ENCODE data around the gene DIRAS1. TPM values are rescaled to one million over a fixed set of nuclear protein-coding genes. Genes with fewer than 3 reads are reported as not detected.

DIRAS1 gene
- total and polyA plus RNA-seq, 2 of the 8 experiments (the other 6 are each of a cell fraction or from before 2014, with no cell fraction given), result 20.2 to 22.3 TPM

DNA sequence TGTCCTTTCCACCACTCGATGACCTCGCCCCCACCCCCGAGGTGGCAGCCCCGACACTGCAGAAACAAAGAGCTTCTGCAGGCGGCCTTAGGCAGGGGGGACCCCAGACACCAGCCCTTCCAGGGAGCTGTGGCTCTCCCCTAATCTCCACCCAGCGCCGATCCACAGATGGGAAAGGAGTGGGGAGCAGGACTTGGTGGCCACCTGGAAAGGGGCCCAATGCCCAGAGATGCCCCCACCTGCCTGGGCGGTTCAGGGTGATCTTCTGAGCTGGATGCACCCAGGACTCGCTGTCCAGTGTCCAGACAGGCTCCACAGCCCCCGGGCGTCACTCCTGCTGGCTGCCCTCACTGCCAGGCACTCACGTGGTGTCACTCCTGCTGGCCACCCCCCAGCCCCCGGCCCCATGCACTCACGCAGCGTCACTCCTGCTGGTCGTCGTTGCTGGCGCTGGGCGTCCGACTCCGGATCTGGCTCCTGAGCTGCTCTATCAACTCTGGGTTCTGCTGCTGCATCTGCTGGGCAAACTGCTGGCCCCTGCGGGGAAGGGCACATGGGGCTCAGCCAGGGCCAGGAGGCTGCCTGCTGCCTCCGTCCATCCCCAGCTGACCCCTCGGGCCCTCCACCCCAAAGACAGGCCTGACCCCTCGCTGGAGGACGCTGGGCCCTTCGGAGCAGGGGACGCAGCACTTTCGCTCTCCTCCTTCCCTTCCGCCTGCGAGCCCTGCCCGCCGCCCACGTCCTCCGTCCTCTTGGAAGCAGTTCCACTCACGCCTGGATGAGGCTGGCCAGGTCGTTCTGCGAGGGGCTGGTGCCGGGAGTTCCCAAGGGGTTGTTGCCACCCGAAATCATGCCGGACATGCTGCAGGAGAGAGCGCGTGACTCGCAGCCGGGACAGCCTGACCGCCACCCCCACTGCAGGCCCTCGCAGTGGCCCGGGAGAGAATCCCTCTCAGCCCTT, 36.0 kb upstream of the DIRAS1 start:
- ChIA-PET POLR2A (ENCODE audit: partially characterized antibody) (interaction anchor here (1.2 kb wide), 1 partner anchor 14 kb away, joined by 3 read pairs; no protein-coding TSS in a partner anchor), CTCF (ENCODE audit: partially characterized antibody) (interaction anchor here (1.0 kb wide), 1 partner anchor 109 kb away, joined by 5 read pairs; no protein-coding TSS in a partner anchor)
- FAIRE-seq, result no peak
- H4K8ac ChIP-seq (ENCODE audit: extremely low read depth, insufficient read depth, low read length), result 0 out of 2 replicates have a peak overlapping the region, but pooled peaks have one; percentile 25
- H2BK15ac ChIP-seq (ENCODE audit: low read length), result no peak overlapping the region
- no peaks in the 10 kb centered on the region for H3K79me1 ChIP-seq (ENCODE audit: low read depth, low read length)
- no peak overlapping the region for H3K18ac ChIP-seq (ENCODE audit: extremely low read depth, low read length)
- 96% methylated on average over 37 of the region's 48 CpGs; no CpG with 5 or more reads in 1 of the 2 experiments for WGBS, 2 experiments (ENCODE audit: extremely low coverage in 1 of 2, insufficient coverage in 1 of 2, insufficient read length in 1 of 2, insufficient replicate concordance in 2 of 2, low coverage in 1 of 2, low lambda C conversion rate in 2 of 2, missing lambda C conversion rate in 1 of 2)
- no peak overlapping the region for H3K56ac ChIP-seq (replicated peaks; ENCODE audit: insufficient read length, low read depth, low read length)
- H3K27ac ChIP-seq (ENCODE audit: low read depth, low read length), result no peak overlapping the region
- no peak overlapping the region for H2BK12ac ChIP-seq (ENCODE audit: low read depth, low read length)
- H3K4me1 ChIP-seq (replicated peaks in 1 of 4; ENCODE audit: control insufficient read depth in 3 of 4, insufficient read depth in 4 of 4, low read length in 3 of 4), result no peaks in the 10 kb centered on the region
- H2BK20ac ChIP-seq (ENCODE audit: low read length), result no peak overlapping the region
- no peak overlapping the region for H2BK5ac ChIP-seq (ENCODE audit: low read depth, low read length)
- H3K36me3 ChIP-seq (ENCODE audit: control insufficient read depth in 2 of 4, insufficient read depth in 4 of 4, low read length in 3 of 4), result peaks cover 17 to 61% (median 38%) of the 10 kb centered on the region in 4 experiments
- H3K27me3 ChIP-seq (replicated peaks in 1 of 4; ENCODE audit: control insufficient read depth in 3 of 4, extremely low read depth in 1 of 4, insufficient read depth in 3 of 4, low read length in 3 of 4), result no peaks in the 10 kb centered on the region
- no peaks in the 10 kb centered on the region for H3K23me2 ChIP-seq (ENCODE audit: low read depth, low read length)
- no peak overlapping the region for H3K4ac ChIP-seq (replicated peaks; ENCODE audit: insufficient read length, low read depth, low read length)
- no peak overlapping the region for H3K9ac ChIP-seq (replicated peaks in 1 of 4; ENCODE audit: extremely low read depth in 1 of 4, low read depth in 3 of 4, low read length in 3 of 4)
- no peak overlapping the region for H2AFZ ChIP-seq (ENCODE audit: low read length)
- no peak overlapping the region for H3K14ac ChIP-seq (ENCODE audit: insufficient read length)
- no peak overlapping the region for H3K4me2 ChIP-seq (ENCODE audit: insufficient read depth in 1 of 2, low read depth in 2 of 2, low read length in 2 of 2)
- H3K79me2 ChIP-seq (ENCODE audit: control insufficient read depth in 1 of 2, insufficient read depth in 2 of 2, low read length in 2 of 2), result no peaks in the 10 kb centered on the region
- H4K91ac ChIP-seq (replicated peaks; ENCODE audit: insufficient read length, low read length), result no peak overlapping the region
- H3K23ac ChIP-seq (ENCODE audit: insufficient read length), result no peak overlapping the region
- H3K4me3 ChIP-seq (ENCODE audit: extremely low read depth in 1 of 4, insufficient read depth in 2 of 4, low read depth in 3 of 4, low read length in 4 of 4), result no peak overlapping the region
- DNase-seq (ENCODE audit: low read depth in 1 of 2, low spot score in 2 of 2), result no peak
- TF ChIP-seq, protein P1, sequence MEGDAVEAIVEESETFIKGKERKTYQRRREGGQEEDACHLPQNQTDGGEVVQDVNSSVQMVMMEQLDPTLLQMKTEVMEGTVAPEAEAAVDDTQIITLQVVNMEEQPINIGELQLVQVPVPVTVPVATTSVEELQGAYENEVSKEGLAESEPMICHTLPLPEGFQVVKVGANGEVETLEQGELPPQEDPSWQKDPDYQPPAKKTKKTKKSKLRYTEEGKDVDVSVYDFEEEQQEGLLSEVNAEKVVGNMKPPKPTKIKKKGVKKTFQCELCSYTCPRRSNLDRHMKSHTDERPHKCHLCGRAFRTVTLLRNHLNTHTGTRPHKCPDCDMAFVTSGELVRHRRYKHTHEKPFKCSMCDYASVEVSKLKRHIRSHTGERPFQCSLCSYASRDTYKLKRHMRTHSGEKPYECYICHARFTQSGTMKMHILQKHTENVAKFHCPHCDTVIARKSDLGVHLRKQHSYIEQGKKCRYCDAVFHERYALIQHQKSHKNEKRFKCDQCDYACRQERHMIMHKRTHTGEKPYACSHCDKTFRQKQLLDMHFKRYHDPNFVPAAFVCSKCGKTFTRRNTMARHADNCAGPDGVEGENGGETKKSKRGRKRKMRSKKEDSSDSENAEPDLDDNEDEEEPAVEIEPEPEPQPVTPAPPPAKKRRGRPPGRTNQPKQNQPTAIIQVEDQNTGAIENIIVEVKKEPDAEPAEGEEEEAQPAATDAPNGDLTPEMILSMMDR (IDR thresholded peaks at IDR 0.05; ENCODE audit: control extremely low read depth in 1 of 3, insufficient read depth in 1 of 3, low read depth in 1 of 3, low read length in 3 of 3), result no peak
- no peak for TF ChIP-seq JUND (IDR thresholded peaks at IDR 0.05; ENCODE audit: low read length)
- TF ChIP-seq PHF8 (conservative IDR thresholded peaks at IDR 0.05; ENCODE audit: low read depth, low read length), result no peak
- TF ChIP-seq RXRA (IDR thresholded peaks at IDR 0.05; ENCODE audit: insufficient read depth, low read depth, low read length), result no peak
- no peak for TF ChIP-seq TBP (IDR thresholded peaks at IDR 0.05; ENCODE audit: low read depth, low read length)
- TF ChIP-seq JUN (IDR thresholded peaks at IDR 0.05; ENCODE audit: low read depth, low read length), result no peak
- TF ChIP-seq KDM1A (IDR thresholded peaks at IDR 0.05; ENCODE audit: borderline replicate concordance, low read length), result no peak
- no peak overlapping the region for H4K5ac ChIP-seq (ENCODE audit: insufficient read length, low read depth, low read length)
- H4K20me1 ChIP-seq (replicated peaks in 1 of 2; ENCODE audit: control insufficient read depth in 1 of 2, insufficient read depth in 2 of 2, low read length in 2 of 2), result peaks cover 0 to 11% of the 10 kb centered on the region in 2 experiments
- no peak overlapping the region for H2BK120ac ChIP-seq (replicated peaks; ENCODE audit: low read depth, low read length)
- H2AK5ac ChIP-seq (ENCODE audit: low read depth, low read length), result no peak overlapping the region
- no peaks in the 10 kb centered on the region for H3K9me3 ChIP-seq (ENCODE audit: insufficient read depth in 2 of 2, low read depth in 1 of 2, low read length in 1 of 2)

All from H1 (cell line).